ENCODE results near the gene LDHD. TPM values are rescaled to one million over a fixed set of nuclear protein-coding genes. Genes with fewer than 3 reads are reported as not detected.
A peak's percentile ranks its signal among the peaks of the same experiment; 100 is the strongest.

Gene LDHD
- total RNA-seq, 2 experiments from 2014 or later, result 0.18 to 0.28 TPM

DNA sequence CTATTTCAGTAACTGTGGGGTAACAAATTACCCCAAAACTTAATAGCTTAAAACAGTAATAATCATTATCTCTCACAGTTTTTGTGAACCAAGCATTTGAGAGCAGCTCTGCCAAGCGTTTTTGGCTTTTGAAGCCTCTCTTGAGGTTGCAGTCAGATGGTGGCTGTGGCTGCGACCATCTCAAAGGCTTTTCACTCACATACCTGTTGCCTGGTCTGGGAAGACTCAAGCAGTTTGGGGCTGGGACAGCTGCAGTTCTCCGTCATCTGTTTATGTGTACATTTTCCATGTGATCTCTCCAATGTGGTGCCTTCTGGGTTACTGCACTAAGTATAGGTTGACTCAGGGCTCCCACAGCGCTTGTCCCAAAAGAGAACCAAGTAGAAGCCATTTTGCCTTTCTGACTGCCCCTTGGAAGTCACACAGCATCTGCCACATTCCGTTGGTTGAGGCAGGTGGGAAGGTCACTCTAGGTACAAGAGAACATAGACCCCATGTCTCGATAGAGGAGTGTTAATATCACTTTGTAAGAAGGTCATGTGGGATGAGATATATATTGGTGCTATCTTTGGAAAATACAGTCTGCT, 49.6 kb downstream of the LDHD start:
- peaks cover 5% of the 10 kb centered on the region for H3K36me3 Mint-ChIP-seq (ENCODE audit: low read depth)
- ChIA-PET CTCF (no interaction called here), POLR2A (interaction anchor here (1.0 kb wide), 1 partner anchor 8 kb away, joined by 3 read pairs; no protein-coding TSS in a partner anchor)
- no peaks in the 10 kb centered on the region for H3K27me3 Mint-ChIP-seq
- no peak for DNase-seq
- H3K4me1 Mint-ChIP-seq, result peaks cover 36% of the 10 kb centered on the region
- H3K9me3 Mint-ChIP-seq, result no peaks in the 10 kb centered on the region
- H3K4me3 Mint-ChIP-seq, result no peak overlapping the region
- H3K27ac Mint-ChIP-seq, result no peak overlapping the region

DNA sequence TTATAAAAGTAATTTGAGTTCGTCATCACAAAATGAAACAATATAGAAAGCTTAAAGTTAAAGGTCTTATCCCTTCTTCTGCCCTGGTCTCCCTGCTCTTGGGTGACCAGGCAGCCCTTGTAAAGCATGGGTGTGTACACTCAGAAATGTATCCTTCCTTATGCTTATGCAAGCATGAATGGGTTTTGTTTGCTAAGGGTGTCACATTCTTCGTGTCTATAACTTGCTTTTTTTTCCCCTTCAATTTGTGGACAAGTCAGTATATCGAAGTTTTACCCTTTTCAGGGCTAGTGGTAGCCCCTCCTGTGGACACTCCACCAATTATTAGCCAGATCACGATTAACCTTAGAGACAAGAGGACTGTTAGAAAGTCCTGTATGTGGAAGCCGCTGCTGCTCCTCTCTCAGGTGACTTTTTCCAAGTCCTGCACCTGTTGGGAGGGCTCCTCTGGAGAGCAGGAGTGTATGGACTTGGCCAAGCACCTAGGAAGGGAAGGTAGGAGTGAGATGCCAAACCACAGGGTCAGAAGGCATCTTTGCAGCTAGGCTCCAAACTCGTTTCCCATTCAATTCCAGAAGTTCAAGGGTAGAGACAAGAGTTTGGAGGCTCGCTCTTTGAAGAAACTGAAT, 50.9 kb downstream of the LDHD start:
- H3K9me3 Mint-ChIP-seq, result no peaks in the 10 kb centered on the region
- H3K4me3 Mint-ChIP-seq, result no peak overlapping the region
- ChIA-PET POLR2A (interaction anchor here (0.8 to 1.8 kb wide), 5 partner anchors 9 to 154 kb away, joined by 3 to 15 read pairs (median 4); no protein-coding TSS in a partner anchor), CTCF (no interaction called here)
- H3K4me1 Mint-ChIP-seq, result peaks cover 34% of the 10 kb centered on the region
- DNase-seq, result no peak
- H3K27me3 Mint-ChIP-seq, result no peaks in the 10 kb centered on the region
- H3K27ac Mint-ChIP-seq, result no peak overlapping the region
- peaks cover 5% of the 10 kb centered on the region for H3K36me3 Mint-ChIP-seq (ENCODE audit: low read depth)

DNA sequence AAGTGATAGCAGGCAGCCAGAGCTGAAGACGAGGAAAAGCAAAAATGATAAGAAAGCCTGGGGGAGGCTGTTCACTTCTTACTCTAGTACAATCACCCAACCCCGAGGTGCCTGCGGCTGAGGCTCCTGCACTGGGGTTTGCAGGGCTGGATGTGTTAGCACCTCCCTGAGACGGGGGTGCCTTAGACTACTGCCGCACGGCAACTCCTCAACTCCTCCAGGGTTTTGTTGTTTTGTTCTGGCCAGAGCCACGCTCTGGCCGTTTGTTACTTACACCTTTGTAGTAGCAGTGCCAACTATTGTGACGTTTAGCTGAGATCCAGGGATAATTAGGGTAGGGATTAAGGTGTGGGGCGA, 51.5 kb downstream of the LDHD start:
- peaks cover 5% of the 10 kb centered on the region for H3K36me3 Mint-ChIP-seq (ENCODE audit: low read depth)
- CTCF ChIA-PET, result interaction anchor here (0.7 to 4.2 kb wide), 2 partner anchors 11 to 46 kb away, joined by 4 to 25 read pairs; no protein-coding TSS in a partner anchor
- POLR2A ChIA-PET, result interaction anchor here (0.8 to 1.8 kb wide), 9 partner anchors 9 to 365 kb away, joined by 3 to 15 read pairs (median 4); partner anchors contain the start of gene MLKL
- peak overlapping the region; percentile 56 for H3K4me3 Mint-ChIP-seq
- H3K9me3 Mint-ChIP-seq, result no peaks in the 10 kb centered on the region
- H3K4me1 Mint-ChIP-seq, result peaks cover 29% of the 10 kb centered on the region
- peak; percentile 47 for DNase-seq
- peak overlapping the region; percentile 71 for H3K27ac Mint-ChIP-seq
- no peaks in the 10 kb centered on the region for H3K27me3 Mint-ChIP-seq

DNA sequence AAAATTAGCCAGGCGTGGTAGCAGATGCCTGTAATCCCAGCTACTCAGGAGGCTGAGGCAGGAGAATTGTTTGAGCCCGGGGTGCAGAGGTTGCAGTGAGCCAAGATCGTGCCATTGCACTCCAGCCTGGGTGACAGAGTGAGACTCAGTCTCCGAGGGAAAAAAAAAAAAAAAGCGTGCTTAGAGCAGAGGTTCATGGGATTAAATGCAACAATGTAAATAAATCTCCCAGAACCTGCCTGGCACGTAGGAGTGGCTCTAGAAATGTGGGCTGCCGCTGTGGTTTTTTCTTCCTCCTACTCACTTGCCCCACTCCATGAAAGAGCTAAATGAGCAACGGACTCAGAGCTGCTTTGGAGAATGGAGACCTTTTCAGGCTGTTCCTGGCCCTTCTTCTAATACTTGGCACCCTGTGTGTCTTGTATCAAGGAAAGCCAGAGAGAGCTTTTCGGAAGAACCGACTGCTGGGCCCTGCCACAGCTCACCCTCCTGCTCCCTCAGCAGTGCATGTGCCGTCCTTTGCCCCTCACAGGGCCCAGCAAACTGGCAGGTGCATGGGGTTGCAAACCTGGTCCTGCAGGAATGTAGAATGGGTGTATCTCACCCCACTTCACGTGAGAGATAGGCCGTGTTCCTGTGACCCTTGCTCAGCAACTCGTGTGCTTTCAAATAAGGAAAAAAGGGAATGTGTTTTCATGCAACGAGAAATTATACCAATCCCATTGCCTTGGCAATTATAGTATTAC, 52.0 kb downstream of the LDHD start:
- DNase-seq, result peak; percentile 30
- Mint-ChIP-seq H3K27me3 (no peaks in the 10 kb centered on the region), H3K36me3 (ENCODE audit: low read depth) (peaks cover 3% of the 10 kb centered on the region), H3K9me3 (no peaks in the 10 kb centered on the region), H3K27ac (peak overlapping the region; percentile 71), H3K4me3 (peak overlapping the region; percentile 56), H3K4me1 (peaks cover 26% of the 10 kb centered on the region)
- CTCF ChIA-PET, result interaction anchor here (0.7 to 4.2 kb wide), 3 partner anchors 8 to 47 kb away, joined by 3 to 25 read pairs (median 4); no protein-coding TSS in a partner anchor
- POLR2A ChIA-PET, result interaction anchor here (0.8 to 1.8 kb wide), 10 partner anchors 10 to 365 kb away, joined by 3 to 15 read pairs (median 4); partner anchors contain the start of gene MLKL

DNA sequence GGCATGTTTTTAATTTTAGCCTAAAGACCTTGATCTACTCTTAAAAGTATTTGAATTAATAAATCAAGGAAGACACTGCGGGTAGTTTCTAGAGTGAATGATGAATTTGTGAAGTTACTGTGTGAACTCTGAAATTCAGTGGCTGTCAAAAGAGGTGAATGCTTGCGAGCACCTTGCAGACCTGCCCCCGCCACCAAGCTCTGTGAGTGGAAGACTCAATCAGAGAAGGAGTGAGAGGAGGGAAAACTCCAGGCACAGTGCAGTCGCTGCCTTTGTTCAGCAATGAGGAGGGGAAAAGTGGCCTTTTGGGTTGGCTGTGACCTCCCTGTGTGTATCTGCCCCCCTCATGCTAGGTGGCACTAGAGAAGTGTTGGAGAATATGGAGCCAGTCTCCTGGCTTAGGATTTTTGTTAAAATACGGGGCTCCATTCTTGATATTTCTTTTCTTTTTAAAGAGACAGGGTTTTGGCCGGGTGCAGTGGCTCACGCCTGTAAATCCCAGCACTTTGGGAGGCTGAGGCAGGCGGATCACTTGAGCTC, 53.0 kb downstream of the LDHD start:
- Mint-ChIP-seq H3K27me3 (no peaks in the 10 kb centered on the region), H3K36me3 (ENCODE audit: low read depth) (peaks cover 1% of the 10 kb centered on the region), H3K4me3 (no peak overlapping the region), H3K4me1 (peaks cover 26% of the 10 kb centered on the region), H3K9me3 (no peaks in the 10 kb centered on the region), H3K27ac (no peak overlapping the region)
- ChIA-PET POLR2A (interaction anchor here (1.2 to 1.3 kb wide), 2 partner anchors 12 to 51 kb away, joined by 3 to 4 read pairs; no protein-coding TSS in a partner anchor), CTCF (interaction anchor here (0.8 to 4.2 kb wide), 3 partner anchors 9 to 48 kb away, joined by 3 to 25 read pairs (median 3); no protein-coding TSS in a partner anchor)
- no peak for DNase-seq

DNA sequence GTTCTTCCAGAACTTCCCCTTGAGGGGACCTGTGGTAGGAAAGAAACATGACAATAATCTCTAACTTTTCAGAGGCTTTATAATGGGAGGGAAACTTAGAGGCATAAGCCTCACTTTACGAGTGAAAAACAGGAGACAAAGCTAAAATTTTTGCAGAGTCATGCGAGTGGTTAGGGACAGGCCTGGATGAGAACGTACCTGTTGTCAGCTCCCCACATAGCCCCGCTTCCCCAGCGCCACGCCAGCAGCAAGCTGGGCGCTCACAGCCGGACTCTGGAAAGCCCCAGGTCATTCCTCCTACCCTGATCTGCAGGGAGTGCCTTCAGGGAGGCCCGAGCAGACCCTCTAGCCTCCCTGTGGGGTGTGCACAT, 53.6 kb downstream of the LDHD start:
- POLR2A ChIA-PET, result no interaction called here
- DNase-seq, result no peak
- peaks cover 26% of the 10 kb centered on the region for H3K4me1 Mint-ChIP-seq
- H3K4me3 Mint-ChIP-seq, result no peak overlapping the region
- CTCF ChIA-PET, result interaction anchor here (1.1 to 4.2 kb wide), 5 partner anchors 9 to 52 kb away, joined by 3 to 25 read pairs (median 5); no protein-coding TSS in a partner anchor
- H3K27ac Mint-ChIP-seq, result no peak overlapping the region
- H3K27me3 Mint-ChIP-seq, result no peaks in the 10 kb centered on the region
- H3K36me3 Mint-ChIP-seq (ENCODE audit: low read depth), result no peaks in the 10 kb centered on the region
- no peaks in the 10 kb centered on the region for H3K9me3 Mint-ChIP-seq

DNA sequence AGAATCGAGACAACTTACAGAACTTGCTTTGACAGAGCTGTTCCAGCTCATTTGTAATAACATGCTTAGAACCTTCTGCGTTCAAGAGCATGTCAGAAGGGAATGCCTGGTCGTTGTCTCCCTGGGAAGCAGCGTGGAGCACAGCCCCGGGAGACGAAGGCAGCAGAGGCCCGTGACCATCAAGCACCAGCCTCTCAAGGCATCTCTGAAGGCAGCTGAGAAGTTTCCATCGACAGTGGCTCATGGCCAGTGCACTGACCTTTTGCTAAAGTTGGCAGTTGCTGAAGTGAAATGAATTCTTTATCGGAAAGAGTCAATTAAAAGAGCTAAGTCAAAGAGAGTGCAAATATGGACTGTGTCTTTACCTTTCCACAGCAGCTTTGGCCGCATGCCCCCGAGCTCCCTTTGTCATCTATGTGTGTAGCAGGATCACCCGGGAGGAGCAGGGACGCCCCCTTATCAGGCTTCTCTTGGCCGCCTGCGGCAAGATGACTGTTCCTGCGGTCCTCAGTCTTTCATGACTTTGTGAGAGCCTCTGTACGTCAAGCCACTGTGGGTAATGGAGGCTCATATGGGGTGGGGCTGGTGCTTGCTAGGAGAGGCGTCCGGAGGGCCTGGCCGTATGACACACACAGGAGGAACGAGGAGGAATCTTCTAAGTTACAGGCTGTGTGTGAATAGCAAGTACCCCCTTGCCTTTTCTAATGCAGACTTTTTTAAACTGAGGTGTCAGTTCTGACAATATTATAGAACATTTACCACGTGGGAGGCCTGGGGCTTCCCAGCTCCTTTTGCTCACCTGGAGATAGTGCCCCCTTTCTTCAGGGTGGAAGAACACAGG, 54.2 kb downstream of the LDHD start:
- Mint-ChIP-seq H3K4me3 (no peak overlapping the region), H3K36me3 (ENCODE audit: low read depth) (no peaks in the 10 kb centered on the region), H3K27ac (no peak overlapping the region), H3K27me3 (no peaks in the 10 kb centered on the region), H3K9me3 (no peaks in the 10 kb centered on the region), H3K4me1 (peaks cover 26% of the 10 kb centered on the region)
- ChIA-PET POLR2A (no interaction called here), CTCF (interaction anchor here (1.1 to 4.2 kb wide), 6 partner anchors 10 to 57 kb away, joined by 3 to 25 read pairs (median 4); no protein-coding TSS in a partner anchor)
- DNase-seq, result no peak

Other genes starting within 250 kb of the LDHD start
- gene WDR59, start 131.7 kb downstream of the LDHD start, total RNA-seq, result 10 to 100 TPM; 67.1 to 72.3 TPM
- gene ZNRF1, start 117.8 kb downstream of the LDHD start, total RNA-seq, result 10 to 100 TPM; 22.7 to 25.3 TPM
- 10 to 100 TPM; 10.8 to 13.3 TPM for gene ZFP1, start 31.7 kb upstream of the LDHD start, total RNA-seq
- not detected for gene CTRB2, start 90.4 kb upstream of the LDHD start, total RNA-seq
- gene CTRB1, start 102.2 kb upstream of the LDHD start, total RNA-seq, result not detected
- gene BCAR1, start 134.8 kb upstream of the LDHD start, total RNA-seq, result not detected

Data from activated CD4-positive, alpha-beta memory T cell treated with anti-CD3 and anti-CD28 coated beads, Interleukin-2, amount 10 ng/mL, durations not matched to agents 7 days and 5 days (primary cell).